ENCODE data around the gene EMC1. TPM values are rescaled to one million over a fixed set of nuclear protein-coding genes. Genes with fewer than 3 reads are reported as not detected.
A peak's percentile ranks its signal among the peaks of the same experiment; 100 is the strongest.

The EMC1 gene
- polyA plus RNA-seq, 1 donor from 2014 or later: 75.3 TPM

- Histone ChIP-seq H3K79me2 (replicated peaks; ENCODE audit: insufficient read depth, low read length) (peaks cover 61% of the 10 kb centered on the region), H3K9ac (ENCODE audit: low read length) (no peak overlapping the region), H3K4me2 (ENCODE audit: low read length) (no peak overlapping the region), H2AFZ (ENCODE audit: low read depth, low read length) (no peak overlapping the region), H3K4me3 (ENCODE audit: low read length) (no peak overlapping the region), H3F3A (ENCODE audit: insufficient read depth, low read length, poor library complexity, severe bottlenecking) (no peaks in the 10 kb centered on the region), H4K20me1 (ENCODE audit: insufficient read depth) (no peaks in the 10 kb centered on the region), H3K36me3 (ENCODE audit: insufficient read depth, low read length) (no peaks in the 10 kb centered on the region), H3K27ac (ENCODE audit: low read length) (no peak overlapping the region), H3K9me3 (ENCODE audit: low read length) (no peaks in the 10 kb centered on the region), H3K27me3 (ENCODE audit: insufficient read depth, low read depth, low read length) (no peaks in the 10 kb centered on the region), H3K9me2 (ENCODE audit: insufficient read depth, low read length) (no peaks in the 10 kb centered on the region)
- TF ChIP-seq TAF1 (IDR thresholded peaks at IDR 0.05; ENCODE audit: low read depth) (no peak), MXI1 (conservative IDR thresholded peaks at IDR 0.05; ENCODE audit: poor library complexity, severe bottlenecking) (no peak), POLR2AphosphoS5 (IDR thresholded peaks at IDR 0.05) (no peak), SMC3 (conservative IDR thresholded peaks at IDR 0.05; ENCODE audit: poor library complexity) (no peak), EP300 (conservative IDR thresholded peaks at IDR 0.05; ENCODE audit: poor library complexity, severe bottlenecking) (no peak)
These were observed 39.2 kb downstream of the EMC1 start for GRCh38 chr1:19212167-19212566.

- H3K4me2 ChIP-seq (ENCODE audit: low read length): peak overlapping the region; percentile 83
- peaks cover 73% of the 10 kb centered on the region for H3K79me2 ChIP-seq (replicated peaks; ENCODE audit: insufficient read depth, low read length)
- peak overlapping the region; percentile 89 for H3K4me3 ChIP-seq (ENCODE audit: low read length)
- H3F3A ChIP-seq (ENCODE audit: insufficient read depth, low read length, poor library complexity, severe bottlenecking): no peaks in the 10 kb centered on the region
- no peaks in the 10 kb centered on the region for H3K9me3 ChIP-seq (ENCODE audit: low read length)
- no peaks in the 10 kb centered on the region for H3K9me2 ChIP-seq (ENCODE audit: insufficient read depth, low read length)
- peak overlapping the region; percentile 78 for H3K27ac ChIP-seq (ENCODE audit: low read length)
- H2AFZ ChIP-seq (ENCODE audit: low read depth, low read length): peak overlapping the region; percentile 70
- H4K20me1 ChIP-seq (ENCODE audit: insufficient read depth): no peaks in the 10 kb centered on the region
- H3K36me3 ChIP-seq (ENCODE audit: insufficient read depth, low read length): no peaks in the 10 kb centered on the region
- H3K27me3 ChIP-seq (ENCODE audit: insufficient read depth, low read depth, low read length): no peaks in the 10 kb centered on the region
- TF ChIP-seq RAD21 (conservative IDR thresholded peaks at IDR 0.05) (no peak), EZH2 (IDR thresholded peaks at IDR 0.05; ENCODE audit: borderline replicate concordance, insufficient read depth, low read length, poor library complexity, severe bottlenecking) (no peak), SMC3 (conservative IDR thresholded peaks at IDR 0.05; ENCODE audit: poor library complexity) (no peak), MXI1 (conservative IDR thresholded peaks at IDR 0.05; ENCODE audit: poor library complexity, severe bottlenecking) (no peak), POLR2AphosphoS5 (IDR thresholded peaks at IDR 0.05) (no peak), REST (IDR thresholded peaks at IDR 0.05; ENCODE audit: borderline replicate concordance) (no peak), EP300 (conservative IDR thresholded peaks at IDR 0.05; ENCODE audit: poor library complexity, severe bottlenecking) (no peak)
- peak overlapping the region; percentile 90 for H3K9ac ChIP-seq (ENCODE audit: low read length)
These were observed 40.4 kb downstream of the EMC1 start for GRCh38 chr1:19210772-19211549.

Data from neural cell (in vitro differentiated cells).